Fibroblast of peridontal ligament (primary cell): ENCODE measurements around the gene GFPT2.

Experiments
- DNase-seq: peaks from one replicate; pipeline ENCODE4 v3.0.0-alpha.2; 2010; ENCODE audit errors: extremely low read depth

The GFPT2 gene

GRCh38 chr5:180283026-180283615, 70.0 kb downstream of the GFPT2 start:
- no peak for DNase-seq

- no peak for DNase-seq
Measured at GRCh38 chr5:180282281-180282680, 70.9 kb downstream of the GFPT2 start.

GRCh38 chr5:180281706-180282105, 71.4 kb downstream of the GFPT2 start:
- DNase-seq: no peak

GRCh38 chr5:180274695-180275094, 78.4 kb downstream of the GFPT2 start:
- DNase-seq: no peak

- no peak for DNase-seq
Measured at GRCh38 chr5:180271221-180271620, 81.9 kb downstream of the GFPT2 start.

- DNase-seq: no peak
Measured at GRCh38 chr5:180259260-180259611, 93.9 kb downstream of the GFPT2 start.

GRCh38 chr5:180253036-180253824, 99.9 kb downstream of the GFPT2 start:
- no peak for DNase-seq

- no peak for DNase-seq
Measured at GRCh38 chr5:180251887-180252286, 101.2 kb downstream of the GFPT2 start.

GRCh38 chr5:180251141-180251540, 102.0 kb downstream of the GFPT2 start:
- DNase-seq: no peak
